ENCODE measurements around the gene SERPINB11.

- no peak for TF ChIP-seq CTCF (IDR thresholded peaks at IDR 0.05)
- TF ChIP-seq POLR2AphosphoS5 (IDR thresholded peaks at IDR 0.05): no peak
These were observed 54.8 kb downstream of the SERPINB11 start for GRCh38 chr18:63757541-63757940.
